HG03097 (cell line): Measurements from ENCODE around the gene RBM41.
"Not testable (repeated sequence)": the region's sequence is repeated elsewhere in the genome, so short reads cannot be mapped to it uniquely, and the experiment has no call there.

Experiments
- ATAC-seq: cut with Tn5 transposase; IDR thresholded peaks from one replicate; pipeline ENCODE4 v1.9.1; 2021; ENCODE audit not compliant: unreplicated experiment, low FRiP score

The RBM41 gene

DNA sequence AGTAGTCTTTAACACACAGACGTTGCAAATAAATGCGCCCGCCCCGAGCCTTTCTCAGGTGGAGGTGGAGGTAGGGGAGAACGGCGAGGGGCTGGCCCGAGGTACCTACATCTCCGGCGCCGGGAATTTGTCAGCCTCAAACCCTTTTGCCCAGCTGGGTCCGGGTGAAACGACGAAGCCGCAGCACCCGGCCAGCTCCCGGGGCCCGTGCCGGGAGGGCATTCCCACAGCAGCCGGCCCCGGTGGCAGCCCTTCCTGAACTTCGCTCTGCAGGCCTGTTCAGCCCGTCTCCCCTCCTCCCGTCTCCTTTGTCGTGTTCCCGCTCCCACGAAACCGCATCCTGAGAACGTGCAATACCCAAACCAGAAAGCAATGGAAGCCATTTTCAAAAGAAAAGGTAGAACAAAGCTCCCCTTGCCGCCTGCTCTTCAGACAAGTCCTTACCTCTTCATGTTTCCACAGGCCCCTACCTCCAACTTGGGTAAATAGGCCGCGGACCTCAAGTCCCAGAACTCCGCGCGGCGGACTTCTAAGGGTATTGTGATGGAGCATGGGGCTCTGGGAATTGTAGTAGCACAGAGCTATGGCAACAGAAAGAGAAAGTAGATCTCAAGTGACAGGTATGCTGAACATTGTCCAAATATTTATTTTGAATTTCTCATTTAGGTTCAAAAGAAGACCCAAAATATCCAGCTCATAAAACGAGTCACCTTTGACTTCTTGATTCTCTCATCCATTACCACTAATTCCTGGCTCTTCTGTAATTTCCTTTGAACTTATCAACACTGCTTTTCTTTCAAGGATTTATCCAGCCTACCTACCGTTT, at the start of gene RBM41:
Gene RBM41, minus strand, starts transcription at position 501 of the 826 bp plus-strand sequence. Its CDS starts 49 bp downstream, at position 452.
- peak; percentile 99 for ATAC-seq

DNA sequence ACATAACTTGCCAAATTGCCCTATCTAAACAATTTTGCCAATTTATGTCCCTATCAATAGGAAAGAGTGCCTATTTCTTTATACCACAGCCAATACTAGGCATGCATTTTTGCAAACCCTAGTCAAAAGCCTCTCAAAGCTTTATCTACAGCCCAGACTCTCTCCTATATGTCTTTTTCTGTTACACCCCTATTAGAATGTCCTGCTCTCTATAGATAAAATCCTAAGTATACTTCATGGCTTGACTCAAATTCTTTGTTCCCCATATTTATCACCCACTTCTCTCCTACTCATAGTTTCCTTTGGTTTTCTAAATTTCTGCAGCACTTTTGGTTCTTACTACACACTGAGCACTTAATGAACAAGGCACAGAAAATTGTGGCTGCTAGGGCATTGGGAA, 49.6 kb upstream of the RBM41 start:
- ATAC-seq: no peak

DNA sequence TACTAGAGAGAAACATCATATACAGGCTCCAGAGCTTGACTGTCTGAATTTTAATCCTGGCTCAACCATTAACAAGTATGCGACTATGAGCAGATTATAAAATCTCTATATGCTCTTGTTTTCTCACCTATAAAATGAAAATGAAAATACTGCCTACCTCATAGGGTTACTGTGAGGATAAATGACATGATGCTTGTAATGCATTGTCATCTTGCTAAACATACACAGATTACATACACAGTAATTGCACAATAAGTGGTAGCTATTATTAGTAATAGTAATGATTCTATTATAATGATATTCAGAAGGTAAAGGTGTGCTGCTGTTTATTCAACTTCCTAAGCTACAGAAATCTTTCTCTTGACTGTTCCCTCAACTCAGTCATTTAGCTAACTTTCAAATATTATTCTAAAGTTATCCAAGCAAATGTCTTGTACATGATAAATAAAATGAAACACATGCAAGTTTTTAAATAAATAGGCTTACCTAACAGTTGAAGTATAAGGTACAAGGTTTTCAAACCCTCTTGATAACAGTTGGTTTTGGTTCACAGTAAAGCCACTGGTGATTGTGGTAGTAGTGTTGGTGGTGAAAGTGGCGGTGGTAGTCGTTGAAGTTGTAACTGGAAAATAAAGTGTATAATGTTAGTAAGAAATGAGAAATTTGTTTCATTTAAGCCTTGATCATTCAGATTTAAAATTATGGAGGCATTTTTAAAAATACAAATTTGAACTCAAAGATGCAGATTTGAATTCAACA, 48.7 kb upstream of the RBM41 start:
- ATAC-seq: no peak

DNA sequence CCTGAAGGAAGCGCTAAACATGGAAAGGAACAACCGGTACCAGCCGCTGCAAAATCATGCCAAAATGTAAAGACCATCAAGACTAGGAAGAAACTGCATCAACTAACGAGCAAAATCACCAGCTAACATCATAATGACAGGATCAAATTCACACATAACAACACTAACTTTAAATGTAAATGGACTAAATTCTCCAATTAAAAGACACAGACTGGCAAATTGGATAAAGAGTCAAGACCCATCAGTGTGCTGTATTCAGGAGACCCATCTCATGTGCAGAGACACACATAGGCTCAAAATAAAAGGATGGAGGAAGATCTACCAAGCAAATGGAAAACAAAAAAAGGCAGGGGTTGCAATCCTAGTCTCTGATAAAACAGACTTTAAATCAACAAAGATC, 39.0 kb upstream of the RBM41 start:
- ATAC-seq: not testable (repeated sequence)

DNA sequence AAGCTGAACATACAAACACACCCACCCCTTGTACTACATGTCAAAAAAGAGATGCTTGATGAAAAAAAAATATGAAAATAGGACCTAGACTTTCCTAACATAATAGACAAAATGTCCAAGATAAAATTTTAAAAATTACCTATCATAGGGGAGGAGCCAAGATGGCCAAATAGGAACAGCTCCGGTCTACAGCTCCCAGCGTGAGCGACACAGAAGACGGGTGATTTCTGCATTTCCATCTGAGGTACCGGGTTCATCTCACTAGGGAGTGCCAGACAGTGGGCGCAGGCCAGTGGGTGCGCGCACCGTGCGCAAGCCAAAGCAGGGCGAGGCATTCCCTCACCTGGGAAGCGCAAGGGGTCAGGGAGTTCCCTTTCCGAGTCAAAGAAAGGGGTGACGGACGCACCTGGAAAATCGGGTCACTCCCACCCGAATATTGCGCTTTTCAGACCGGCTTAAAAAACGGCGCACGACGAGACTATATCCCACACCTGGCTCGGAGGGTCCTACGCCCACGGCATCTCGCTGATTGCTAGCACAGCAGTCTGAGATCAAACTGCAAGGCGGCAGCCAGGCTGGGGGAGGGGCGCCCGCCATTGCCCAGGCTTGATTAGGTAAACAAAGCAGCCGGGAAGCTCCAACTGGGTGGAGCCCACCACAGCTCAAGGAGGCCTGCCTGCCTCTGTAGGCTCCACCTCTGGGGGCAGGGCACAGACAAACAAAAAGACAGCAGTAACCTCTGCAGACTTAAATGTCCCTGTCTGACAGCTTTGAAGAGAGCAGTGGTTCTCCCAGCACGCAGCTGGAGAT, 37.2 kb upstream of the RBM41 start:
- not testable (repeated sequence) for ATAC-seq

DNA sequence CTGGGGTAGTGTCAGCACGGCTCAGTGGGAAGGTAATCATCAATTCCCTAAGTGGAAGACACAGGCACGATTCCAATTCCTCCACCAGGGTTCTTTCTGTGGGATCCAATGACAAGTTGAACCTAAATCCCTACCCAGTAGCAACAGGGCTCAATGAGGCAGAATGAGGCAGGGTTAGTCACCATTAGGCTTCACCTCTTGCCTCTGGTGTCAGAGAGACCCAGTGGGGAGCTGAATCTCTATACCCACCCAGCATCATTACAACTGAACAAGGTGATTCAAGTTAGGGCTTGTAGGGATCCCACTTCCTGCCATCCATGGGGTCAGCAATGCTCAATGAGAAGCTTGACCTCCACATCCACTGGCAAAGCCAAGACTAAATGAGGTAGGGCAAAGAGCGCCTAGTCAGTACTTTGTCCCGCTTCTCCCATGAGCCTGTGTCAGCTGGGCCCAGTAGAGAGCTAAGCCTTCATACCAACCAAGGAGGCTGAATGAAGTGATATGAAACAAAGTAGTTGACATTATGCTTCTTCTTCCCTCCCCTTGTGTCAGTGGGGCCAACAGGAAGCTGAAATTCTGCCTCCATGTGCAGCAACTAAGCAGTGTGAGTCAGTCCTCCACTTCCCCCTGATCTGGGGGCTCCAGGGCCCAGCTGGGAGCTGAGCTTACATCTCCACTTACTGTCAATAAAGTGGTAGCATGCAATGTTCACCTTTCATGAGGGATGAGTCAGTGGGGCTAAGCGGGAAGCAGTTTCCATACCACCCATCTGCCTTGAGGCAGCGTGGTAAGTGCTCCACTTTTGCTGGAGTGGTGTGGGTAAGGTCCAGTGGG, 36.4 kb upstream of the RBM41 start:
- no peak for ATAC-seq

DNA sequence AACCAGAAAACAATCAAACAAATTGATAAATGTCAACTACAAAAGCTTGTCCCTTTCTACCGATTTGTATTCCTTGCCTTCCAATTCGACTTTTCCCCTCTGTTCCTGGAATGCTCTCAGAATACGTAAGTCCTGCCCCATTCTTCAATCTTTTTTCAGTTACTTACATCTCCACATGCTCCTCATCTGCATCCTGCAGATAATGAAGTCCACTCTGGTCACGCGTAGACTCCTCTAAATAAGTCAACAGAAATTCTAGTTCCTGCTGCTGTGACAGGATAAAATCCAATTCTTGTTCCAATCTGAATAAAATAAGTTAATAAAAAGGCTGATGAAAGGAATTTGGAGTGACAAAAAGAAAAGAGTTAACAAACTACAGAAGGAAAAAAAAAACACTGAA, 34.4 kb upstream of the RBM41 start:
- no peak for ATAC-seq

DNA sequence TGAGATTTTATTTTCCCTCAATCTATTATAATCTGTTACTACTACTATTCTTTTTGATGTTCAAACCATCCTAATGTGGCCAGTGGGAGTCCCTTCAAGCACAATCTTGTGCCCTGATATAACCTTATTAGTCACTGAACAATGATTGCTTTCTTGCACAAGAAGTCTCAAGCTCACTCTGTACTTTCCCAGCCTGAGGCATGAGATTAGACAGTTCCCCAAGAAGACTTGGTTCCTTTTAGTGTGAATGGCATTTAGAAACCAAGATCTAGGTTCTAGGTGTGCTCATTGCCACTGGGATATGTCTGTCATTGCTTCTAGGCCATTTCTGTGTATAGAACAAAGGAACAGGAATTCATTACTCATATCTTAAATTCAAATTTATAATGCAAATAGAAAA, 28.0 kb upstream of the RBM41 start:
- no peak for ATAC-seq

DNA sequence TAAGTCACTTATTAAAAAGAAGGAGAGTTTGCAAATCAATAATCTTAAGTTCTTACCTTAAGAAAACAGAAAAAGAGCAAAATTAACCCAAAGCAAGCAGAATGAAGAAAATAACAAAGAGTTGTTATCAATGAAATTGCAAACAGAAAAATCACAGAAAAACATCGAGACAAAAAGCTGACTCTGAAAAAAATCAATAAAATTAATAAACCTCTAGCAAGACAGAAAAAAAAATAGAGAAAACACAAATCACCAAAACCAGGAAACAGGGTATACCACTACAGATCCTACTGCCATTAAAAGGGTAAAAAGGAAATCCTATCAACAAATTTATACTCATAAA, 17.3 kb upstream of the RBM41 start:
- no peak for ATAC-seq

DNA sequence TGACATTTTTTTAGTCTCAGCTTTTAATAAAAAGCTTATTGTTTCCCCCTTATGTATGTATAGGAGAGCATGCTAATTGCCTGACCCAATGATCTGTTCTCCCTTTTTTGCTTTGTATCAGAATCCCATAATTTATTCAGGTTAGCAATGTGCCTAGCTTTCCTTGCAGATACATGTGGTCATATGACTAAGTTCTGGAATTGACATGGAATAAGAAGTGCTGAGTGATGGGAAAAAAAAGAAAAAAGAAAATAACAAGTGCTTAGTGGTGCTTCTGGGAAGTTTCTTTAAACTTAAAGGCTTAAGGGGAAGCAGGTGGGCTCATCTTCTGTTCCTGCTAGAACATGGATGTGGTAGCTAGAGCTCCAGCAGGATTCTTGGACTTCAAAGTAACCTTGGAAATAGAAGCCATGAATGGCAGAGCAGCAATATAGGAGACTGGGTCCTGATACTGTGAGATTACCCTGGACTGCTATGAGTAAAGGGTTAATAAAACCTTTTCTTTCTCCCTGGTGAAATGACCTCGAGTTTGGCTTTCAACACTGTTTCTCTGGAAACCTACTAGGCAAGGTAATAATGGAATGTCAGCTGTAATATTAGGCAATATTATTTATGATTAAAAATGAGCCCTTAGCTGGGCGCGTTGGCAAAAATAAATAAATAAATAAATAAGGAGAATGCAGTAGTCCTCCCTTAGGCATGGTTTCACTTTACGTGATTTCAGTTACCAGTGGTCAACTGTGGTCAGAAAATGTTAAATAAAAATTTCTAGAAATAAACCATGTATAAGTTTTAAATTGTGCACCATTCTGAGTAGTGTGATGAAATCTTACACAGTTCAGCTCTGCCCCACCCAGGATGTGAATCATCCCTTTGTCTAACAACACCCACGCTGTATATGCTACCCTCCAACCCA, 16.7 kb upstream of the RBM41 start:
- no peak for ATAC-seq

DNA sequence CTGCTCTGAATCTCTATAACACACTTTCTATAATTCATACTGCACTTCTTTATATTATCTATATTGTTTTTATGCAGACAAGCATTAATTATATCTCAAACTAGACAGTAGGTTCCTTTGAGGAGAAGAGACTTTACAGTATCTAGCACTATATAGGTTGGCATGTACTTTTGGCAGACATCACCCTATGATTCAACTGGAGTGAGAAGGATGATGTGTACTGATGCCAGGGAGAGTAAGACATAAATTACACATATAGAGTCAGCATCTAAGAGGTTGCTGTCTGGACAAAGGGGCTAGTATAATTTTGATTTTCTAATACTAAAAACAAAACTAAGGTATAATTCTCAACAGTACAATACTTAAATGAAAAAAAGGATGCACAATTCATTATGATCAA, 5.1 kb upstream of the RBM41 start:
- ATAC-seq: no peak

DNA sequence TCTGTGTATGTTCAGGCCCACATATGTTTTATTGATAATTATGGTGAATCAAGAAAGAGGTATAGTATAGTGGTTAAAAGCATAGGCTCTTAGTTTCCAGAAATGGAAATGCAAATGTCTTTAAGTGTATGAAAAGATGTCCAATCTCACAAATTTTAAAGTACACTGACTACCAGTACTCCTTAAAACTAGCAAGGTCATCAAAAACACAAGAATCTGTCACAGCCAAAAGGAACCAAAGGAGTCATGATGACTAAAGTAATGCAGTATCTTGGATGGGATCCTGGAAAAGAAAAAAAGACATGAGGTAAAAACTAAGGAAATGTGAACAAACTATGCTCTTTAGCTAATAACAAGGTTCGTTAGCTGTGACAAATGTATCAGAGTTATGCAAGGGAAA, 661 bp upstream of the RBM41 start:
- ATAC-seq: no peak

DNA sequence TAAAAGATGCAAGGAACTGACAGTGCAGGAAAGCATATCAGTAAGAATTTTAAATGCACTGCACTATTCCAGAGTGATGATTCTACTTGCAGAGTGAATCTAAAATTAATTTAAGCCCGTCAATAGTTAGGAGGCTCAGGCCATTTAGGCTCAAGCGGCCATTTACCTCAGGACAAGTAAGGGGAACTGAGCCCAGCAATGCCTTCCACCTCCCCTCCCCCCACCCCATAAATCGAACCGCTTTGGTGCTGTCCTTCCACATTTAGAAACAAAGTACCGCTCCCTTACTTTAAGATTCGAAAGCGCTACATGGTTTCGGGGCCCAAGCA, 665 bp downstream of the RBM41 start:
- ATAC-seq: no peak

DNA sequence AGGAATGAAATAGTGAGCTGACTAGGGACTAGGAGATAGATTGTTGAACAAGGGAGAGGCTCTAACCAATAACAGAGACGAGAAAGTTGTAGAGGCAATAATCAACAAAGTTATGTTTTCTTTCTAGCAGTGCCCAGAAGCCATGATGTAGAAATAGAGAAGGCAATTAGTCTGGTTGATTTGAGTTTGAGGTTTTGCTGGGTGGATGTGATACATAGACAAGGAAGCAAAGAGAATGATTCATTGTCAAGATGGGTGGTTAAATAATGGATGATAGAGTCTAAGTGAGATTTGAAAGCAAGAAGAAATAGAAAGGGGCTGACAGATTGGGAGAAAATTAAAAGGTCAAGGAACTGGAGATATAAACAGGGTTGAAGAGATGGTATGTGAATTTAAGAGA, 11.2 kb downstream of the RBM41 start:
- no peak for ATAC-seq

DNA sequence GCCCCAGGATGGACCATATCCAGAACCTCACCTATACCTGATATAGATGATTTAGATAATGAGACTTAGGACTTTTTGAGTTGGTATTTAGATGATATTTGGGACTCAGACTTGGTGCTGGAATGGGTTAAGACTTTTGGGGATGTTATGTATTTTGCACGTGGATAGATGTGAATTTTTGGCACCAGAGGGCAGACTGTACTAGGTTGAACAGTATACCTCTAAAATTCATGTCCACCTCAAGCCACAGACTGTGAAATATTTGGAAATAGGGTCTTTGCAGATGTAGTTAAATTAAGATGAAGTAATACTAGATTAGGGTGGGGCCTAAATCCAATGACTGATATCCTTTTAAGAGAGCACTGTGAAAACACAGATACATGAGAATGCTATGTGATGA, 15.6 kb downstream of the RBM41 start:
- no peak for ATAC-seq

DNA sequence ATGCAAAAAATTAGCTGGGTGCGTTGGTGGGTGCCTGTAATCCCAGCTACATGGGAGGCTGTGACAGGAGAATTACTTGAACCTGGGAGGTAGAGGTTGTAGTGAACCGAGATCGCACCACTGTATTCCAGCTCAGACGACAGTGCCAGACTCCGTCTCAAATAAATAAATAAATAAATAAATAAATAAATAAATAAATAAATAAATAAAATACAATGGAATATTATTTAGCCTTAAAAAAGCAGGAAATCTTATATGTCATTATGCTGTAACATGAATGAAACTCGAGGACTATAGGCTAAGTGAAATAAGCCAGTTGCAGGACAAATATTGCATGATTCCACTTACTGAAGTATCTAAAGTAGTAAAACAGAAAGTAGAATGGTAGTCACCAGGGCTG, 42.5 kb downstream of the RBM41 start:
- ATAC-seq: no peak

DNA sequence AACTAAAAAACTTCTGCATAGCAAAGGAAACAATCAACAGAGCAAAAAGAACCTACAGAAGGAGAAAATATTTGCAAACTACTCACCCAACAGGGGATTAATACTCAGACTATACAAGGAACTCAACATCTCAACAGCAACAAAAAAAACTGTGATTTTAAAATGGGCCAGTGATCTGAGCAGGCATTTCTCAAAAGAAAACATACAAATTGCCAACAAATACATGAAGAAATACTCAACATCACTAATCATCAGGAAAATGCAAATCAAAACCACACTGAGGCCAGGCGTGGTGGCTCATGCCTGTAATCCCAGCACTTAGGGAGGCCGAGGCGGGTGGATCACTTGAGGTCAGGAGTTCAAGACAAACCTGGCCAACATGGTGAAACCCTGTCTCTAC, 60.9 kb downstream of the RBM41 start:
- not testable (repeated sequence) for ATAC-seq

DNA sequence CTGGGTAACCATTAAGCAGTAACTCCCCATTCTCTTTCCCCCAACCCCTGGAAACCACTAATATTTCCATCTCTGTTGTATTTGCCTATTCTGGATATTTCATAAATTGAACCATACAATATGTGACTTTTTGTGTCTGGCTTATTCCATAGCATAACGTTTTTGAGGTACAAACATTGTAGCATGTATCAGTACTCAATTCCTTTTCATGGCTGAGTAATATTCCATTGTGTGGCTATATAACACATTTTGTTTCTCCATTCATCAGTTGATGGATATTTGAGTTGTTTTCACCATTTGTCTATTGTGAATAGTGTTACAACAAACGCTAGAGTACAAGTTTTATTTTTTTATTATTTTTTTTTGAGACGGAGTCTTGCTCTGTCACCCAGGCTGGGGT, 63.6 kb downstream of the RBM41 start:
- ATAC-seq: no peak

DNA sequence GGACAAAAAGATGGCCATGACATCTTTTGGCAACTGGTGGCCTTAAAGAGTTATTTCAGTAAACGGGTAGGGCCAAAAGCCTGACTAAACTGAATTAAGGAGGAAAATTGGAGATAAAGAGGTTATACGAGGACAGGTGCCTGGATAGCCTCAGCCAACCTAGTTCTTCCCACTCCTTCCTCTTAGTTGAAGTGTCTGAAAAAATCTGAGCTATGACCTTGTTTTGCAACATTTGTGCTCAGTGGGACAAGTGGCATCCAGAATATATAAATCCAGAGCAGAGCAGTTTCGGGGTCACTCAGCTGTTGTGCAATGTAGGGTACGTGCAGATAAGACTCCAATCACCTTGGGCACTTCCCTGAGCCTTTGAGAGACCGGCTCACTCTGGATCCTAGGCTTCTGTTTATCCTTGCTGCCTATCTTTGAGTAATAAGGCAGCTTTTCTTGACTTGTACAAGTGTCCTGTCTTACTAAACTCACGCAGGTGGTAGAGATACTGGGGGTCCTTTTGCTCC, 68.4 kb downstream of the RBM41 start:
- no peak for ATAC-seq
